Hepatocyte (in vitro differentiated cells): ENCODE results near the gene PSMB10. TPM values are rescaled to one million over a fixed set of nuclear protein-coding genes. Genes with fewer than 3 reads are reported as not detected.
A peak's percentile ranks its signal among the peaks of the same experiment; 100 is the strongest.

Experiments used
- DNase-seq: peaks from one replicate; pipeline ENCODE4 v3.0.0-alpha.2; 2016; ENCODE audit warnings: low spot score
- H2AFZ ChIP-seq: fragments of 200-600 bp; sonication (generic); 2 replicates; pipeline ENCODE4 v1.6.0; 2016; ENCODE audit warnings: antibody characterized with exemption, mild to moderate bottlenecking
- H3K27ac ChIP-seq: fragments of 200-600 bp; sonication (generic); 2 replicates; pipeline ENCODE4 v1.5.1; 2016; ENCODE audit warnings: mild to moderate bottlenecking
- H3K27me3 ChIP-seq: fragments of 200-600 bp; sonication (generic); 2 replicates; pipeline ENCODE4 v1.6.1; 2016
- H3K36me3 ChIP-seq: fragments of 200-600 bp; sonication (generic); replicated peaks from 2 replicates; pipeline ENCODE4 v1.5.1; 2016; ENCODE audit warnings: low read depth; ENCODE audit not compliant: insufficient read depth
- H3K4me1 ChIP-seq: fragments of 200-600 bp; sonication (generic); 2 replicates; pipeline ENCODE4 v1.5.1; 2016; ENCODE audit warnings: mild to moderate bottlenecking, moderate library complexity; ENCODE audit not compliant: insufficient read depth
- H3K4me2 ChIP-seq: fragments of 200-600 bp; sonication (generic); 2 replicates; pipeline ENCODE4 v1.6.0; 2016
- H3K4me3 ChIP-seq: fragments of 200-600 bp; sonication (generic); 2 replicates; pipeline ENCODE4 v1.5.1; 2016; ENCODE audit warnings: mild to moderate bottlenecking
- H3K79me2 ChIP-seq: fragments of 200-600 bp; sonication (generic); 2 replicates; pipeline ENCODE4 v1.6.0; 2017; ENCODE audit warnings: mild to moderate bottlenecking
- H3K9me2 ChIP-seq: fragments of 200-600 bp; sonication (generic); replicated peaks from 2 replicates; pipeline ENCODE4 v1.6.0; 2017; ENCODE audit warnings: mild to moderate bottlenecking; ENCODE audit not compliant: insufficient read depth
- H3K9me3 ChIP-seq: fragments of 200-600 bp; sonication (generic); 2 replicates; pipeline ENCODE4 v1.5.1; 2016; ENCODE audit warnings: low read depth, mild to moderate bottlenecking
- H4K20me1 ChIP-seq: fragments of 200-600 bp; sonication (generic); 2 replicates; pipeline ENCODE4 v1.6.0; 2016; ENCODE audit warnings: mild to moderate bottlenecking; ENCODE audit not compliant: insufficient read depth, poor library complexity, severe bottlenecking
- CTCF ChIP-seq: fragments of 200-600 bp; sonication (generic); IDR thresholded peaks from 2 replicates; pipeline ENCODE4 v1.5.1; 2016; ENCODE audit warnings: antibody characterized with exemption, mild to moderate bottlenecking; ENCODE audit not compliant: poor library complexity
- EZH2 ChIP-seq: fragments of 200-600 bp; sonication (generic); IDR thresholded peaks from 2 replicates; pipeline ENCODE4 v1.6.1; 2016; ENCODE audit warnings: antibody characterized with exemption, mild to moderate bottlenecking, borderline replicate concordance
- EZH2phosphoT487 ChIP-seq: fragments of 200-600 bp; sonication (generic); IDR thresholded peaks from one replicate; pipeline ENCODE4 v1.6.1; 2018; ENCODE audit warnings: antibody characterized with exemption, mild to moderate bottlenecking, low read depth, moderate library complexity; ENCODE audit not compliant: unreplicated experiment, severe bottlenecking
- WGBS: methylation state at CpG from one replicate; pipeline ENCODE4 v1.1.6; 2016; ENCODE audit warnings: low lambda C conversion rate; ENCODE audit errors: missing lambda C conversion rate; 5-methylcytosine and 5-hydroxymethylcytosine counted together
- polyA plus RNA-seq: library from polyadenylated mRNA; unstranded; fragments of >200 nt; fragmentation: Nextera tagmentation; extraction: Ambion mirVana; gene quantifications from 2 replicates; pipeline ENCODE4 v1.2.1, GENCODE V29; 2016
- total RNA-seq: library from RNA; depleted of rRNA; stranded (reverse); fragments of >200 nt; gene quantifications from 2 replicates; pipeline ENCODE4 v1.2.3, GENCODE V29; 2014

Gene PSMB10
- total and polyA plus RNA-seq, 2 experiments from 2014 or later = 13.7 to 48.7 TPM

GRCh38 chr16:67910158-67910557 lies 26.5 kb downstream of the PSMB10 start:
- Histone ChIP-seq H3K9me2 (no peaks in the 10 kb centered on the region), H3K4me1 (no peaks in the 10 kb centered on the region), H2AFZ (no peak overlapping the region), H3K4me3 (no peak overlapping the region), H3K9me3 (no peaks in the 10 kb centered on the region), H3K27me3 (no peaks in the 10 kb centered on the region), H4K20me1 (peaks cover 3% of the 10 kb centered on the region), H3K79me2 (peaks cover 38% of the 10 kb centered on the region), H3K27ac (no peak overlapping the region), H3K36me3 (no peaks in the 10 kb centered on the region), H3K4me2 (no peak overlapping the region)
- TF ChIP-seq CTCF (no peak), EZH2phosphoT487 (no peak), EZH2 (no peak)
- WGBS = 91% methylated on average over 2 of the region's 2 CpGs
- DNase-seq = peak; percentile 54

GRCh38 chr16:67909056-67909742 lies 27.5 kb downstream of the PSMB10 start:
- H3K27me3 ChIP-seq = no peaks in the 10 kb centered on the region
- H3K27ac ChIP-seq = no peak overlapping the region
- peaks cover 3% of the 10 kb centered on the region for H4K20me1 ChIP-seq
- no peak overlapping the region for H3K4me3 ChIP-seq
- no peaks in the 10 kb centered on the region for H3K36me3 ChIP-seq
- WGBS = 98% methylated on average over 31 of the region's 36 CpGs
- no peaks in the 10 kb centered on the region for H3K9me2 ChIP-seq
- TF ChIP-seq EZH2 (no peak), CTCF (no peak), EZH2phosphoT487 (no peak)
- DNase-seq = no peak
- H3K4me2 ChIP-seq = no peak overlapping the region
- no peaks in the 10 kb centered on the region for H3K4me1 ChIP-seq
- no peaks in the 10 kb centered on the region for H3K9me3 ChIP-seq
- no peak overlapping the region for H2AFZ ChIP-seq
- peaks cover 44% of the 10 kb centered on the region for H3K79me2 ChIP-seq

GRCh38 chr16:67907397-67908180 lies 29.1 kb downstream of the PSMB10 start:
- DNase-seq = no peak
- Histone ChIP-seq H3K9me2 (no peaks in the 10 kb centered on the region), H3K36me3 (no peaks in the 10 kb centered on the region), H3K4me2 (no peak overlapping the region), H3K4me1 (no peaks in the 10 kb centered on the region), H2AFZ (no peak overlapping the region), H4K20me1 (peaks cover 3% of the 10 kb centered on the region), H3K79me2 (peaks cover 55% of the 10 kb centered on the region), H3K9me3 (no peaks in the 10 kb centered on the region), H3K27me3 (no peaks in the 10 kb centered on the region), H3K27ac (no peak overlapping the region), H3K4me3 (no peak overlapping the region)
- 89% methylated on average over 11 of the region's 11 CpGs for WGBS
- TF ChIP-seq CTCF = no peak
- TF ChIP-seq EZH2 = no peak
- no peak for TF ChIP-seq EZH2phosphoT487
